Left lung (tissue), 10 donors: ENCODE data around the gene SDF4. TPM values are rescaled to one million over a fixed set of nuclear protein-coding genes. Genes with fewer than 3 reads are reported as not detected.

Experiments
- ATAC-seq: fragments of 200-7000 bp; cut with Tn5 transposase; one replicate; pipeline ENCODE4 v1.9.1; 2020; ENCODE audit warnings: moderate library complexity
- DNase-seq, 4 donors: peaks; one replicate each; pipeline ENCODE4 v3.0.0-alpha.2; 2013 to 2020
- H3K27ac ChIP-seq, 2 donors: fragments of 200-600 bp; sonication (generic) in 1 of 2; one replicate each; pipeline versions ENCODE4 v1.5.0 to v1.8.0; 2020 to 2021
- H3K27me3 ChIP-seq, 2 donors: fragments of 200-600 bp; sonication (generic) in 1 of 2; one replicate each; pipeline versions ENCODE4 v1.5.0 to v1.8.0; 2020 to 2021
- H3K36me3 ChIP-seq, 2 donors: fragments of 200-600 bp; sonication (generic) in 1 of 2; one replicate each; pipeline versions ENCODE4 v1.5.0 to v1.8.0; 2020 to 2021
- H3K4me1 ChIP-seq, 2 donors: fragments of 200-600 bp; one replicate each; pipeline ENCODE4 v1.8.0; 2021
- H3K4me3 ChIP-seq, 2 donors: fragments of 200-600 bp; sonication (generic) in 1 of 2; one replicate each; pipeline versions ENCODE4 v1.5.0 to v1.8.0; 2020 to 2021; ENCODE audit warnings: mild to moderate bottlenecking in 1 of 2
- H3K9me3 ChIP-seq, 2 donors: fragments of 200-600 bp; sonication (generic) in 1 of 2; one replicate each; pipeline versions ENCODE4 v1.5.0 to v1.8.0; 2020 to 2021
- CTCF ChIP-seq, 2 donors: fragments of 200-600 bp; sonication (generic) in 1 of 2; IDR thresholded peaks; one replicate each; pipeline versions ENCODE4 v1.5.0 to v1.8.0; 2021; ENCODE audit warnings: antibody characterized with exemption in 2 of 2
- intact Hi-C, 2 donors: fragments of 100-400 bp; cut with DNase I; formaldehyde crosslinking; loops; one replicate each; pipeline versions ENCODE4 v1.11.2 to v1.14.2; 2022
- polyA plus RNA-seq, 6 donors: library from polyadenylated mRNA; unstranded; fragments of 120-200 nt; gene quantifications; one replicate each; pipeline ENCODE4 v1.2.1, GENCODE V29; 2013; ENCODE audit not compliant: insufficient read length in 6 of 6
- total RNA-seq, 2 donors: library from RNA; stranded (reverse); fragmentation: NEBNext Ultra II Directional; extraction: Animal tissue kit (Norgen Biotek cat#: 25700); gene quantifications; one replicate each; pipeline ENCODE4 v1.2.1, GENCODE V29; 2021
- donor health status: DM: no; HTN: yes; CAD: no.
- donor health status: DM: no; HTN: no; CAD: no.

SDF4 gene
- total and polyA plus RNA-seq, 8 donors = 86.7 to 166 (median 100) TPM

GRCh38 chr1:1183221-1183747 lies 48.5 kb downstream of the SDF4 start:
- DNase-seq (peak in 1 of 4 donors; percentile 58), ATAC-seq (no peak)
- H3K27me3 ChIP-seq = peaks cover 0 to 32% of the 10 kb centered on the region in 2 donors
- no peaks in the 10 kb centered on the region for H3K36me3 ChIP-seq
- TF ChIP-seq CTCF (IDR thresholded peaks at IDR 0.05) = no peak
- intact Hi-C loops = no loop called here
- no peak overlapping the region for H3K27ac ChIP-seq
- no peaks in the 10 kb centered on the region for H3K4me1 ChIP-seq
- H3K4me3 ChIP-seq = no peak overlapping the region
- H3K9me3 ChIP-seq = no peaks in the 10 kb centered on the region

- DNase-seq (peak in 1 of 4 donors; percentile 68), ATAC-seq (no peak)
- intact Hi-C loops = no loop called here
- Histone ChIP-seq H3K4me3 (no peak overlapping the region), H3K9me3 (no peaks in the 10 kb centered on the region), H3K36me3 (no peaks in the 10 kb centered on the region), H3K27ac (no peak overlapping the region), H3K27me3 (peaks cover 0 to 38% of the 10 kb centered on the region in 2 donors), H3K4me1 (no peaks in the 10 kb centered on the region)
- no peak for TF ChIP-seq CTCF (IDR thresholded peaks at IDR 0.05)
Observed at GRCh38 chr1:1182491-1183220, 49.1 kb downstream of the SDF4 start.

- peak in 1 of 4 donors; percentile 74 for DNase-seq
- intact Hi-C loops = no loop called here
- H3K36me3 ChIP-seq = no peaks in the 10 kb centered on the region
- peaks cover 0 to 45% of the 10 kb centered on the region in 2 donors for H3K27me3 ChIP-seq
- H3K27ac ChIP-seq = no peak overlapping the region
- ATAC-seq = no peak
- H3K9me3 ChIP-seq = no peaks in the 10 kb centered on the region
- no peaks in the 10 kb centered on the region for H3K4me1 ChIP-seq
- TF ChIP-seq CTCF (IDR thresholded peaks at IDR 0.05) = no peak
- no peak overlapping the region for H3K4me3 ChIP-seq
Observed at GRCh38 chr1:1181938-1182410, 49.8 kb downstream of the SDF4 start.

- Histone ChIP-seq H3K36me3 (no peaks in the 10 kb centered on the region), H3K27ac (no peak overlapping the region), H3K9me3 (no peaks in the 10 kb centered on the region), H3K4me1 (no peaks in the 10 kb centered on the region), H3K4me3 (no peak overlapping the region), H3K27me3 (peaks cover 4 to 49% of the 10 kb centered on the region in 2 donors)
- DNase-seq (peak in 1 of 4 donors; percentile 76), ATAC-seq (no peak)
- intact Hi-C loops = no loop called here
- no peak for TF ChIP-seq CTCF (IDR thresholded peaks at IDR 0.05)
Observed at GRCh38 chr1:1181129-1181937, 50.5 kb downstream of the SDF4 start.
